Pancreas (tissue), 10 donors: ENCODE data around the gene MACROH2A2. TPM values are rescaled to one million over a fixed set of nuclear protein-coding genes. Genes with fewer than 3 reads are reported as not detected.

Source experiments
- ATAC-seq, 4 donors: fragments of 200-7000 bp; cut with Tn5 transposase; one replicate each; pipeline versions ENCODE4 v1.8.0 to v1.9.1; 2020; ENCODE audit warnings: mild to moderate bottlenecking in 4 of 4, moderate library complexity in 4 of 4
- DNase-seq, 6 donors: peaks; one replicate each; pipeline ENCODE4 v3.0.0-alpha.2; 2020
- FAIRE-seq: peaks from 2 replicates; lab custom pipeline; 2012; peaks lifted over from hg19 to GRCh38; lab: Jason Lieb, UNC
- H3K27ac ChIP-seq, 4 donors: fragments of 200-600 bp; sonication (generic); 1 replicate in 3 of 4; 2 replicates in 1 of 4; pipeline versions ENCODE4 v1.5.0 to v1.8.0; 2020
- H3K27me3 ChIP-seq, 4 donors: fragments of 200-600 bp; one replicate each; pipeline ENCODE4 v1.8.0; 2021
- H3K36me3 ChIP-seq, 3 donors: fragments of 200-600 bp; sonication (generic) in 1 of 3; one replicate each; pipeline versions ENCODE4 v1.5.0 to v1.8.0; 2020 to 2021
- H3K4me1 ChIP-seq, 3 donors: fragments of 200-600 bp; one replicate each; pipeline ENCODE4 v1.8.0; 2021
- H3K4me3 ChIP-seq, 4 donors: fragments of 200-600 bp; sonication (generic) in 2 of 4; one replicate each; pipeline versions ENCODE4 v1.5.0 to v1.8.0; 2020 to 2021
- H3K9me3 ChIP-seq, 4 donors: fragments of 200-600 bp; one replicate each; pipeline ENCODE4 v1.8.0; 2021
- WGBS, 2 donors: extraction: QIAGEN DNeasy Blood & Tissue Kit; methylation state at CpG; one replicate each; pipeline ENCODE4 v1.1.7; 2013; 5-methylcytosine and 5-hydroxymethylcytosine counted together
- intact Hi-C, 3 donors: fragments of 100-400 bp; cut with DNase I; formaldehyde crosslinking; loops; one replicate each; pipeline versions ENCODE4 v1.11.1 to v1.14.2; 2022
- polyA plus RNA-seq, 2 donors: library from polyadenylated mRNA; stranded (reverse); fragments of 200-250 nt; gene quantifications; one replicate each; pipeline ENCODE4 v1.2.3, GENCODE V29; 2013
- total RNA-seq, 6 donors: library from RNA; stranded (reverse); fragmentation: NEBNext Ultra II Directional in 4 of 6; extraction: Animal tissue kit (Norgen Biotek cat#: 25700) in 4 of 6; gene quantifications; one replicate each; pipeline versions ENCODE4 v1.2.1 to v1.2.4, GENCODE V29; 2021 to 2023
- TF ChIP-seq, protein P1 (sequence below), 4 donors: fragments of 200-600 bp; sonication (generic) in 3 of 4; IDR thresholded peaks; one replicate each; pipeline versions ENCODE4 v1.5.0 to v1.8.0; 2021; ENCODE audit warnings: antibody characterized with exemption in 4 of 4
- donor health status: healthy with polysubstance abuse.
- donor health status: DM: no; HTN: no; CAD: no; lungs with moderate emphysema.
- donor health status: DM: no; HTN: no; CAD: no.
- donor health status: control.
- donor health status: control.
- donor health status: Bipolar disorder and iron deficiency.
- donor health status: DM: yes; HTN: yes; CAD: no.
- donor health status: DM: no; HTN: no; CAD: no.
- donor health status: DM: no; HTN: no; CAD: no.
- donor health status: DM: yes; HTN: yes; CAD: no.

The MACROH2A2 gene
- total and polyA plus RNA-seq, 8 donors, result 2.3 to 13.2 (median 6.8) TPM

DNA sequence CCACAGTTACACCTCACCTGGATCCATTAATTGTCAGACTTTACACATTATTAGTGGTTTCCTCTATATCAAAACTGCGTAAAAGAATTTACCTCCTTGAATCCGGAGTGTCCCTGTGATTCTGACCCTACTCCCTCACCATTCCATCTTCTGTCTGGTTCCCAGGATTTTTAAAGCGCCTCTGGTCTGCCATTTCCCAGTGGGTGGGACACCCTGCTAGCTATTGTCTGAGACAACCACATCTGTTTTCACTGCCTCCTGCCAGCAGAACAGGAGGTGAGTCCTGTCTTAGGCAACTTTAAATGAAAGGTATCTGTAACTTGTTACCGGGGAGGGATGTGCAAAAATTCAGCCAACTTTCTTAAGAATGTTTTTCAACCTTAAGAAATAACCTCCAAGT lies 2.3 kb downstream of the MACROH2A2 start:
- Histone ChIP-seq H3K9me3 (no peaks in the 10 kb centered on the region), H3K4me3 (no peak overlapping the region), H3K4me1 (no peaks in the 10 kb centered on the region), H3K27ac (no peak overlapping the region), H3K27me3 (no peaks in the 10 kb centered on the region), H3K36me3 (no peaks in the 10 kb centered on the region)
- ATAC-seq, result no peak
- intact Hi-C loops, result no loop called here
- 84 to 89% methylated on average over 4 of the region's 4 CpGs for WGBS, 2 donors
- TF ChIP-seq, protein P1, sequence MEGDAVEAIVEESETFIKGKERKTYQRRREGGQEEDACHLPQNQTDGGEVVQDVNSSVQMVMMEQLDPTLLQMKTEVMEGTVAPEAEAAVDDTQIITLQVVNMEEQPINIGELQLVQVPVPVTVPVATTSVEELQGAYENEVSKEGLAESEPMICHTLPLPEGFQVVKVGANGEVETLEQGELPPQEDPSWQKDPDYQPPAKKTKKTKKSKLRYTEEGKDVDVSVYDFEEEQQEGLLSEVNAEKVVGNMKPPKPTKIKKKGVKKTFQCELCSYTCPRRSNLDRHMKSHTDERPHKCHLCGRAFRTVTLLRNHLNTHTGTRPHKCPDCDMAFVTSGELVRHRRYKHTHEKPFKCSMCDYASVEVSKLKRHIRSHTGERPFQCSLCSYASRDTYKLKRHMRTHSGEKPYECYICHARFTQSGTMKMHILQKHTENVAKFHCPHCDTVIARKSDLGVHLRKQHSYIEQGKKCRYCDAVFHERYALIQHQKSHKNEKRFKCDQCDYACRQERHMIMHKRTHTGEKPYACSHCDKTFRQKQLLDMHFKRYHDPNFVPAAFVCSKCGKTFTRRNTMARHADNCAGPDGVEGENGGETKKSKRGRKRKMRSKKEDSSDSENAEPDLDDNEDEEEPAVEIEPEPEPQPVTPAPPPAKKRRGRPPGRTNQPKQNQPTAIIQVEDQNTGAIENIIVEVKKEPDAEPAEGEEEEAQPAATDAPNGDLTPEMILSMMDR (IDR thresholded peaks at IDR 0.05), result no peak
- DNase-seq, result no peak
- FAIRE-seq, result no peak

- Histone ChIP-seq H3K27ac (no peak overlapping the region), H3K4me3 (no peak overlapping the region), H3K36me3 (no peaks in the 10 kb centered on the region), H3K9me3 (no peaks in the 10 kb centered on the region), H3K27me3 (no peaks in the 10 kb centered on the region), H3K4me1 (no peaks in the 10 kb centered on the region)
- intact Hi-C loops, result no loop called here
- WGBS, 2 donors, result 92 to 97% methylated on average over 1 of the region's 1 CpG
- no peak for DNase-seq
- ATAC-seq, result no peak
- TF ChIP-seq, protein P1 (IDR thresholded peaks at IDR 0.05), result no peak
- no peak for FAIRE-seq
These were observed 2.9 kb downstream of the MACROH2A2 start for GRCh38 chr10:70055550-70055949.

DNA sequence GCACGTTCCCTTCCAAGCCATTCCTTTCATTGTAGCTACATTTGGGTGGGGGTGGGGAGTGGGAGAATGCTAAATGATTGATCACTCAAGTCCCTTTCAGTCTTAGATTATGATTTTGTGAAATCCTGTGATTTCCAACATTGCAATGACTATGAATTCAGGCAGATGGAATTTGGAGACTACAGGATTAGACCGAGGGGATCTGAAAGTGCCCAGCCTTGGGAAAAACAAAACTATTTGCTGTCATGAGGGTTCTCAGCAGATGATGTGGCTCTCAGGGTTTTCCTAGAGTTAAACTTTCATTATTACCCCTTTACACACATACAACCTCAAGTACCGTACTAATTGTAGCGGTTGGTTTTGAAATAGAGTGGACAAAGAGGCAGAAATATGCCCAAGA lies 4.7 kb downstream of the MACROH2A2 start:
- TF ChIP-seq, protein P1 (IDR thresholded peaks at IDR 0.05), result no peak
- Histone ChIP-seq H3K4me3 (no peak overlapping the region), H3K9me3 (no peaks in the 10 kb centered on the region), H3K36me3 (no peaks in the 10 kb centered on the region), H3K27me3 (no peaks in the 10 kb centered on the region), H3K4me1 (no peaks in the 10 kb centered on the region), H3K27ac (no peak overlapping the region)
- DNase-seq (no peak), ATAC-seq (no peak), FAIRE-seq (no peak)
- intact Hi-C loops, result no loop called here
- 58% methylated on average over 4 of the region's 4 CpGs for WGBS, 2 donors

DNA sequence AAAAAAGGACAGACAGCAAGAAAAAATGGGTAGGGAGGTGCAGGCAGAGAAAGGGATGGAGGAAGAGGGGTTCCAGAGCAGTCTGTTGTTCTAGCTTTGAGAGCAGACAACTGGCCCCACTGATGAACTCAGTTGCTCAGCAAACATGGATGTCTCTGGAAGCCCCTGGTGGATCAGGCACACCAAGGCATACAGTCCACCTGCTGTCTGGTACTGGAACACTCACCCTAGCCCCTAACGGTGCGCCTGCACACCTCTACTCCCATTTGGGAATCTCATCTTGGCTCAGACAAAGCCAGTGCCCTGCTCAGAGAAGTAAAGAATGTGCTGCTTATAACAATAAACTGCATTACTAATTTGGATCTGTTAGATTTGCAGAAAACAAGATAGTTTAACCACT lies 7.7 kb downstream of the MACROH2A2 start:
- TF ChIP-seq, protein P1 (IDR thresholded peaks at IDR 0.05), result no peak
- ATAC-seq (no peak), DNase-seq (no peak), FAIRE-seq (no peak)
- 92 to 95% methylated on average over 2 of the region's 2 CpGs for WGBS, 2 donors
- intact Hi-C loops, result no loop called here
- H3K27ac ChIP-seq, result no peak overlapping the region
- no peaks in the 10 kb centered on the region for H3K4me1 ChIP-seq
- H3K4me3 ChIP-seq, result no peak overlapping the region
- no peaks in the 10 kb centered on the region for H3K36me3 ChIP-seq
- no peaks in the 10 kb centered on the region for H3K9me3 ChIP-seq
- H3K27me3 ChIP-seq, result no peaks in the 10 kb centered on the region

DNA sequence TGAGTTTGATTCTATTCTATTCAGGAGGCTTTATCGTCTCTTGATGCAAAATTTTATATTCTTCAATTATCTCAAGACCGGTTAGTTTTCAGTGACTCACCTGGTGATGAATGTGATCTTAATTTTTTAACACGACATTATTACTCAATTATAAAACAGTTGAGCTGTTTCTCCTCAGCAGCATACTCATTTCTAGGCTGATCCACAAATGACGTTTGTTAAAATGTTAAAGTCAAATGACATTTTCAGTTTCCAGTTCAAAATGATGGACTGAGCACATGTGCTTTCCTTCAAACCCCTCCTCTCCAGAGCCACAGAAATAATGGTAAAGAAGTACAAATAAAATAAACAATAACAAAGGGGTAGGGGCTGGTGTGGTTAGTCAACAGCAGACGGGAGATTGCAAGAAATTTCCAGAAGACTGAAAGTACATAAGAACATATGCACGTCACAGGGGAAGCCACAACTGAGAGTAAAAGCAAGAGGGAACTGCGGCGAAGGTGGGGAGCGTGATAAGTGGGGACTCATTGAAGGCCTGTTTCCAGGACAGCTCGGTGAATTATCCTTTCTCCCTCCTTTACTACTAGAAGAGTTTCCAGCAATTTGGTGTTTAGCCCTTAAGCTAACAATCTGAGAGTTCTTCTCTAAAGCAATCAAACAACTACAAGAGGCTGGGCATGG lies 10.9 kb downstream of the MACROH2A2 start:
- H3K4me3 ChIP-seq, result no peak overlapping the region
- DNase-seq (no peak), ATAC-seq (no peak), FAIRE-seq (no peak)
- TF ChIP-seq, protein P1 (IDR thresholded peaks at IDR 0.05), result no peak
- H3K9me3 ChIP-seq, result no peaks in the 10 kb centered on the region
- WGBS, 2 donors, result 90% methylated on average over 10 of the region's 10 CpGs
- no peaks in the 10 kb centered on the region for H3K4me1 ChIP-seq
- H3K36me3 ChIP-seq, result no peaks in the 10 kb centered on the region
- intact Hi-C loops, result no loop called here
- no peak overlapping the region for H3K27ac ChIP-seq
- no peaks in the 10 kb centered on the region for H3K27me3 ChIP-seq
